IPS DF 6.9 (cell line): ENCODE data around the gene SOS1.

Source experiments
- DNase-seq: peaks from one replicate; pipeline ENCODE4 v3.0.0-alpha.2; 2013; ENCODE audit warnings: low read depth, low spot score
- H3K27ac ChIP-seq: one replicate; pipeline ENCODE4 v1.5.1; 2013; ENCODE audit warnings: low read length, control low read depth
- H3K27me3 ChIP-seq: 2 replicates; pipeline ENCODE4 v1.6.1; 2013; ENCODE audit warnings: mild to moderate bottlenecking, low read length; ENCODE audit not compliant: control insufficient read depth, insufficient read depth
- H3K36me3 ChIP-seq: 2 replicates; pipeline ENCODE4 v1.6.1; 2013; ENCODE audit warnings: low read length; ENCODE audit not compliant: control insufficient read depth, insufficient read depth
- H3K4me1 ChIP-seq: 2 replicates; pipeline ENCODE4 v1.6.1; 2013; ENCODE audit warnings: low read length; ENCODE audit not compliant: control insufficient read depth, insufficient read depth
- H3K4me3 ChIP-seq: 2 replicates; pipeline ENCODE4 v1.5.1; 2013; ENCODE audit warnings: mild to moderate bottlenecking, low read length
- H3K9me3 ChIP-seq: 2 replicates; pipeline ENCODE4 v1.6.1; 2013; ENCODE audit warnings: low read length, inconsistent platforms; ENCODE audit not compliant: control insufficient read depth, insufficient read depth
- WGBS: extraction: QIAGEN DNeasy Blood & Tissue Kit; methylation state at CpG from one replicate; pipeline ENCODE4 v1.1.7; 2013; ENCODE audit warnings: mixed read lengths, missing lambda C conversion rate; ENCODE audit not compliant: insufficient read length, insufficient coverage; 5-methylcytosine and 5-hydroxymethylcytosine counted together

The SOS1 gene

DNA sequence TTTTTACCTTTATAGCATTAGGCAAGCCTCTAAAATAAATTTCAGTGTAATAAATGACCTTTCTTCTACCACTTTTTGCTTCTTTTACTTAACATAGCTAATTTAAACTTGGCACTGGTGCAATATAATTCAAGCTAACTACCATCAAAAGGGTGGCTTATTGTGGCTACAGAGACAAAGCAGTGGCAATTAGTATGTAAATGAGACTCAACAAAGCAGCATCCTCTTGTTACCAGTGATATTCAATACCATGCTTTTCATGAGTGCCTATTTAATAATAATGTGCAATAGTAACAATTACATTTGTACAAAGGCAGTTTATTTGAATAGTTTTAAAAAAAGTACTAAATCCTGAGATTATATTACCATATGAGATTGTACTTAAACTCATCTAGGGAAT, 93.4 kb downstream of the SOS1 start:
- DNase-seq = no peak
- no peak overlapping the region for H3K27ac ChIP-seq
- peaks cover 2% of the 10 kb centered on the region; the same call in 1 of the 2 replicates for H3K36me3 ChIP-seq
- H3K27me3 ChIP-seq = no peaks in the 10 kb centered on the region
- no peaks in the 10 kb centered on the region for H3K4me1 ChIP-seq
- no peaks in the 10 kb centered on the region for H3K9me3 ChIP-seq
- no peak overlapping the region for H3K4me3 ChIP-seq

- no CpG with 5 or more reads among the region's 4 CpGs for WGBS
Measured at GRCh38 chr2:39024833-39025232, 96.0 kb downstream of the SOS1 start.

DNA sequence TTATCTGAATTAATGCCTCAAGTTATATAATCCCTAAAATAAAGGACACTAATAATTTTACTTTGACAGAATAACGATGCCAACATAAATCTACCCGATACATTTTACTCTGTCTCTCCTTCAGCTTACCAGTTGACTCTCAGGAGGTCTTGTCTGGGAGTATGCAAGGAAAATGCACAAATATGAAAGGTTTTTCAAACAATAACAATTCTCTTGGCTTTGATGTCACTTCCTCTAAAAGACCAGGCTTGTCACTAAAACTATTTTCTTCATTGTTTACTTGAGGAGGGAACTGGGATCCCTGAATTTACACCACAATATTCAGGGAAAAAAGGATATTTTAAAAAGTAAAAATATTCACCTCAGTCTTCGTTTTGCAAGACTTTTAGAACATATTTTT, 97.2 kb downstream of the SOS1 start:
- Histone ChIP-seq H3K36me3 (no peaks in the 10 kb centered on the region), H3K27ac (no peak overlapping the region), H3K27me3 (no peaks in the 10 kb centered on the region), H3K4me1 (no peaks in the 10 kb centered on the region), H3K9me3 (no peaks in the 10 kb centered on the region), H3K4me3 (no peak overlapping the region)
- no peak for DNase-seq
- no CpG with 5 or more reads among the region's 3 CpGs for WGBS

More at GRCh38 chr2:39024833-39025232, 96.0 kb downstream of the SOS1 start:
- no peaks in the 10 kb centered on the region for H3K36me3 ChIP-seq
- no peaks in the 10 kb centered on the region for H3K27me3 ChIP-seq
- no peak overlapping the region for H3K27ac ChIP-seq
- no peaks in the 10 kb centered on the region for H3K9me3 ChIP-seq
- no peaks in the 10 kb centered on the region for H3K4me1 ChIP-seq
- H3K4me3 ChIP-seq = no peak overlapping the region
- no peak for DNase-seq

DNA sequence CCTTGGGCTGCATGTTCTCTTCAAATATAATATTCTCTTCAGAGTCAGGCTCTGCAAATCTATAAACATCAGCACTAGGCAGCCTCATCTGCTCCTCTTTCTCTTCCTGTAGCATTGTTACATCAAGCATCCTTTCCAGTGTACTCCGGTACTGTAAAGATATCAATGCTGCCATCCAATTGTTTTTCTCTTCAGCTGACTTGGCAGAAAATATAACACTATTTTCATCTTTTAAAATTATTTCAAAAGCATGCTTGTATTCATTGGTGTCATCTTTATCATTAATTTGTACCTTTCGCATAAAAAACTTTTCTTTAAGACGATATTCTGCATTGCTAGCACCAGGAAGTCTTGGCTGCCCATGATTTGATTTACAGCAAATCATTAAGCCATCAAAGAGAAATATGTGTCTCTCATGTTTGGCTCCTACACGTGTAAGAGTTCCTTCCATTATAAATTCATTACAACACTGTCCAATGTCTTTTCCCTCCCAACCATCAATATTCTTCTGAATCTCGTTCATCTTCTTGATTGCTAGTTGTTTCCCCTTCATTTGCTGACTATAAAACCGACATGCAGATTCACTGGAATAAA, 98.1 kb downstream of the SOS1 start:
- no CpG with 5 or more reads among the region's 6 CpGs for WGBS
- no peaks in the 10 kb centered on the region for H3K36me3 ChIP-seq

DNA sequence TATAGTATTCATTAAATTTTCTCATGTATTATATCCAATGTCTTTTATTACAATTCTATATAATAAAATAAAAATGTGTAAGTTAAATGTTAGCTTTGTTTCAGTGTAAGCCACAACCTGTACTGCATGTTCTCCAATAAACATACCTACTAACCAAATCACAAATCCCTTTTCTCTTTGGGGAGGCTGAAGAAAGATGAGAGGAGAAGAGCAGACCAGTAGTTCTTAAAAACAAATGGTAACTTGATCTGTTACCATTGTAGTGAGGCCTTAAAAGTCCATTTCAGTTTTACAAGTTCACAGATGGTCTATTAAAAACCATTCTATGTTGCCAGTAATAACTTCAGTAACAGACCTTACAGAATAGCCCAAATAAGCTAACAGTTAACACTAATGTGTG, 100.5 kb downstream of the SOS1 start:
- no peak overlapping the region for H3K27ac ChIP-seq
- no peaks in the 10 kb centered on the region for H3K36me3 ChIP-seq
- no peaks in the 10 kb centered on the region for H3K4me1 ChIP-seq
- H3K27me3 ChIP-seq = no peaks in the 10 kb centered on the region
- no peak overlapping the region for H3K4me3 ChIP-seq
- DNase-seq = no peak
- no peaks in the 10 kb centered on the region for H3K9me3 ChIP-seq

More for the DNA sequence above, 98.1 kb downstream of the SOS1 start:
- Histone ChIP-seq H3K27ac (no peak overlapping the region), H3K4me1 (no peaks in the 10 kb centered on the region), H3K9me3 (no peaks in the 10 kb centered on the region), H3K4me3 (no peak overlapping the region), H3K27me3 (no peaks in the 10 kb centered on the region)
- no peak for DNase-seq

DNA sequence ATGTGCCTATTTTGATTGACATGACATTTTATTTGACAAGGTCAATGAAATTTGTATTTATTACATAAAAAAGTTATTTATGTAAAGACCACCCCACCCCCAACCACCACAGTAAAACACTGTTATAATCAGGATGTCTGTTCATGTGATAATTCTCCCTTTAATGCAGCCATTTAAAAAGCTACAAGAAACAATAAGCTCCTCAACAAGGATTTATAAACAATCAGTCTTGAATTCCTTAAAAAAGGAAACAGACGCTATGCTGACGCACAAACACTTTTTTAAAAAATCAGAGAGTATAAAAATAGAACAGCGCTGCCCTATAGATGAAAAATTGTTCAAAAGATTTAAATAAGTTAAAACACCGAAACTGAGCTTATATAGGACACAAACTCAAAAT, 102.2 kb downstream of the SOS1 start:
- Histone ChIP-seq H3K9me3 (no peaks in the 10 kb centered on the region), H3K27ac (no peak overlapping the region), H3K27me3 (no peaks in the 10 kb centered on the region), H3K4me3 (no peak overlapping the region), H3K4me1 (no peaks in the 10 kb centered on the region), H3K36me3 (no peaks in the 10 kb centered on the region)
- no CpG with 5 or more reads among the region's 4 CpGs for WGBS
- no peak for DNase-seq

DNA sequence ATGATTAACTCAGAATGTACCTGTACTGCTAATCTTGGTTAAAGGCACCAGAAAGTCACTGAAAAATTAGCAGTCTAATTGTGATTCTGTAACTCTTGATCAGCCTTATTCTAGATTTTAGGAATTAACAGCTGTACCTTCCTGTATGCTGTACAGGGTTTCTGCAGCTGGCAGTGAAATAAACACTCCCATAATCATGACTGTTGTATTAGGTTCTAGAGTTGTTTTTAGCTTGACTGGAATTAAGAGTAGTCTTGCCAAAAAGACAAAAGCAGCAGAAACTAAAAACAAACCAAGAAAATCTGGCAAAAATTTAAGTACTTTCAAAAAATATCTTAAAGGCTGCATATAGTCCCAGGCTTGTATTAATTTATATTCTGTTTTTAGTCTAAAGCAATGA, 103.5 kb downstream of the SOS1 start:
- H3K27me3 ChIP-seq = no peaks in the 10 kb centered on the region
- no peak for DNase-seq
- no peak overlapping the region for H3K27ac ChIP-seq
- no peak overlapping the region for H3K4me3 ChIP-seq
- H3K36me3 ChIP-seq = no peaks in the 10 kb centered on the region
- H3K9me3 ChIP-seq = no peaks in the 10 kb centered on the region
- H3K4me1 ChIP-seq = no peaks in the 10 kb centered on the region

DNA sequence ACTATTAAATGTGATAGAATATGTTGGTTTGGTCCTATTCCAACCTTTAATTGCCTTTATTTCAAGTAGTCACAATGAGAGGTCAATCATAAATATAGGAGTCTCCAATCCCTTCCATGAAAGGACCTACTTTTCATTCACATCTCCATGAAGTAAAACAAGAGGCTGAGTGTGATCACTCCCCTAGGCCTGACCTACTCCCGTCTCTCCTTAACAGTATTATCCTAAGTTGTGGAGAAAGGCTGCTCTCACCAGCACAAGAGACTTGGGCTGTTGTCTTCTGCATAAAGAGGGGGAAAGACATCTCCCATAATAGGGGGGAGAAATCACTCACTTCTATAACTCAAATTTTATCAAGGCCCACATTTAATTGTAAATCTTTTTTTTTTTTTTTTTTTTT, 105.4 kb downstream of the SOS1 start:
- Histone ChIP-seq H3K4me1 (no peaks in the 10 kb centered on the region), H3K9me3 (no peaks in the 10 kb centered on the region), H3K36me3 (no peaks in the 10 kb centered on the region; the same call in 1 of the 2 replicates), H3K4me3 (no peak overlapping the region), H3K27ac (no peak overlapping the region), H3K27me3 (no peaks in the 10 kb centered on the region)
- DNase-seq = no peak
- no CpG with 5 or more reads among the region's 1 CpG for WGBS

DNA sequence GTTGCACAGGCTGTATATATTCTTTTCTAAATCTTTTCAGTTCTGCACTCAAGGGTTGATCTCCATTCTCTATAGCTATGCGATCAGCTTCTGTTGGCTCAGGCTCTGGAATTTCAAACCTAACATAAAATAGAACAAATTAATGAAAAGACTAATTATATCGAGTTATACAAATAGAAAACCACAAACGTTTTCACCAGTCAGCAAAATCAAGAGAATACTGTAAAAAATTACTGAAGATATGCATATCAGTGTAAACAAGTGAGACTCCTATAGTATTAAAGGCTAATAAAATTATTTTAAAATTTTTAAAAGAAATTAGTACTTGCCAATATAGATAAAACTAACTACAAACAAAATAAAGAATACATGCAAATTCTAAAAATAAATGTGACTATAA, 107.0 kb downstream of the SOS1 start:
- no peak for DNase-seq
- WGBS = no CpG with 5 or more reads among the region's 3 CpGs
- Histone ChIP-seq H3K36me3 (no peaks in the 10 kb centered on the region; the same call in 1 of the 2 replicates), H3K4me3 (no peak overlapping the region), H3K27me3 (no peaks in the 10 kb centered on the region), H3K4me1 (no peaks in the 10 kb centered on the region), H3K9me3 (no peaks in the 10 kb centered on the region), H3K27ac (no peak overlapping the region)

DNA sequence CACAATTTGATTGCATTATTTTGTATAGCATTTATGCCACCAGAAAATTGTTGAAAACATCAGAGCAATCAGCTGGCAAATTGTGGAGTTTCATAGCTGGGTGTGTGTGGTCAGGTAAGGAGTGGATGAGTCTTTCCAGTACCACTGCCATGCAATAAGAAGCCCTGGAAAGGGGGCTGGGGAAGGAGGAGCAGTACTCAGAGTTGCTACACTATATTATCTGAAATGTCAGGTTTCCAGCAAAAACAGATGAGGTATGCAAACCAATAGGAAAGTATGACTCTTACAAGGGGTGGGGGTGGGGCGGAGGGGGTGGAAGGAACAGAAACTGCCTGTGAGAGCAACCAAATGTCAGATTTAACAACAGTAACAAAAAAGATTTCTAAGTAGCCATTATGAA, 112.2 kb downstream of the SOS1 start:
- H3K9me3 ChIP-seq = no peaks in the 10 kb centered on the region
- DNase-seq = no peak
- no peaks in the 10 kb centered on the region; the same call in 1 of the 2 replicates for H3K36me3 ChIP-seq
- no peak overlapping the region for H3K4me3 ChIP-seq
- H3K27ac ChIP-seq = no peak overlapping the region
- no peaks in the 10 kb centered on the region for H3K27me3 ChIP-seq
- no peaks in the 10 kb centered on the region for H3K4me1 ChIP-seq
- no CpG with 5 or more reads among the region's 1 CpG for WGBS

DNA sequence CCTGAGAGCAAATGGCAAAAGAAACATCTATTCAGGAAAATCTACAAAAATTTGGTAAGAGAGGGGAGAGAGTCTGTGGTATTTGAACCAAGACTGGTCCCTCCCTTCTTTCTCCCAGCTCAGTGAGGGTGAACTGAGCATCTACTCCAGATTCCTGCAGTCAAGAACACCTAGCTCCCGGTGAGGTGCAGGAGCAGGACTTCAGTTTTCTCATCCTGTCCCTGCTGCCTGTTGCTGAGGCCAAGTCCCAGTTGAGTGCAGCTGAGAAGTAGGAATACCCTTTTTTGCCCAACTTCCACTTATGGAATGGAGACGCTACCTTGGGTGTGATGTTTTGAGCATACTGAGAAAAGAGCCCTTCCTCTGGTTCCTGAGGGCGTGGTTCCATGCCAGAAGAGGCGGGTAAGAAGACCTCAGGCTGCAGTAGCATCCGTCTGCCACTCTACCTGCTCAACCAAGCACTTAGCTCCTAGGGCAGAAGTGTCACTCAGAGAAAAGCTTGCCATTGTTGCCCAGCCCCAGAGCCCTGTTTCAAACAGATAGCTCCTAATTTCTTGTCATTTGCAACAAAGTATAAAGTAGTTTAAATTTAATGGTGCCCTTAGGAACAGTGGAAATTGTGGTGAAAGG, 112.9 kb downstream of the SOS1 start:
- H3K27me3 ChIP-seq = no peaks in the 10 kb centered on the region
- no CpG with 5 or more reads among the region's 5 CpGs for WGBS
- no peak for DNase-seq
- H3K4me1 ChIP-seq = no peaks in the 10 kb centered on the region
- H3K9me3 ChIP-seq = no peaks in the 10 kb centered on the region
- H3K27ac ChIP-seq = no peak overlapping the region
- no peaks in the 10 kb centered on the region; the same call in 1 of the 2 replicates for H3K36me3 ChIP-seq
- H3K4me3 ChIP-seq = no peak overlapping the region
